Activated T-cell treated with anti-CD3 and anti-CD28 coated beads, Interleukin-2, amount 50 U/mL, for 24 hours (primary cell): ENCODE measurements around the gene VENTX.
A peak's percentile ranks its signal among the peaks of the same experiment; 100 is the strongest.

Source experiments
- DNase-seq: peaks from one replicate; pipeline ENCODE4 v3.0.0-alpha.2; 2020
- H3K27ac Mint-ChIP-seq: 2 replicates; pipeline ENCODE4 v1.8.0; 2020; ENCODE audit warnings: mild to moderate bottlenecking, mixed read lengths
- H3K27me3 Mint-ChIP-seq: 2 replicates; pipeline ENCODE4 v1.8.0; 2020; ENCODE audit warnings: mixed read lengths
- H3K36me3 Mint-ChIP-seq: 2 replicates; pipeline ENCODE4 v1.8.0; 2020; ENCODE audit warnings: low read depth, mixed read lengths
- H3K4me1 Mint-ChIP-seq: 2 replicates; pipeline ENCODE4 v1.8.0; 2020; ENCODE audit warnings: low read depth, mixed read lengths
- H3K4me3 Mint-ChIP-seq: 2 replicates; pipeline ENCODE4 v1.8.0; 2020; ENCODE audit warnings: mild to moderate bottlenecking, moderate library complexity, mixed read lengths
- H3K9me3 Mint-ChIP-seq: 2 replicates; pipeline ENCODE4 v1.8.0; 2020; ENCODE audit warnings: mixed read lengths

The VENTX gene

GRCh38 chr10:133270773-133271297 is 33.2 kb downstream of the VENTX start:
- H3K36me3 Mint-ChIP-seq: peaks cover 72% of the 10 kb centered on the region
- no peak for DNase-seq
- H3K9me3 Mint-ChIP-seq: no peaks in the 10 kb centered on the region
- no peak overlapping the region for H3K27ac Mint-ChIP-seq
- H3K4me3 Mint-ChIP-seq: no peak overlapping the region
- H3K27me3 Mint-ChIP-seq: no peaks in the 10 kb centered on the region
- H3K4me1 Mint-ChIP-seq: peaks cover 10% of the 10 kb centered on the region

- no peak overlapping the region for H3K27ac Mint-ChIP-seq
- DNase-seq: no peak
- peaks cover 70% of the 10 kb centered on the region for H3K36me3 Mint-ChIP-seq
- no peaks in the 10 kb centered on the region for H3K9me3 Mint-ChIP-seq
- H3K27me3 Mint-ChIP-seq: no peaks in the 10 kb centered on the region
- no peak overlapping the region for H3K4me3 Mint-ChIP-seq
- peaks cover 9% of the 10 kb centered on the region for H3K4me1 Mint-ChIP-seq
These were observed 34.1 kb downstream of the VENTX start for GRCh38 chr10:133271521-133272300.

GRCh38 chr10:133272301-133272963 is 34.8 kb downstream of the VENTX start:
- Mint-ChIP-seq H3K27me3 (no peaks in the 10 kb centered on the region), H3K27ac (no peak overlapping the region), H3K4me3 (no peak overlapping the region), H3K4me1 (peaks cover 9% of the 10 kb centered on the region), H3K9me3 (no peaks in the 10 kb centered on the region), H3K36me3 (peaks cover 64% of the 10 kb centered on the region)
- no peak for DNase-seq

DNA sequence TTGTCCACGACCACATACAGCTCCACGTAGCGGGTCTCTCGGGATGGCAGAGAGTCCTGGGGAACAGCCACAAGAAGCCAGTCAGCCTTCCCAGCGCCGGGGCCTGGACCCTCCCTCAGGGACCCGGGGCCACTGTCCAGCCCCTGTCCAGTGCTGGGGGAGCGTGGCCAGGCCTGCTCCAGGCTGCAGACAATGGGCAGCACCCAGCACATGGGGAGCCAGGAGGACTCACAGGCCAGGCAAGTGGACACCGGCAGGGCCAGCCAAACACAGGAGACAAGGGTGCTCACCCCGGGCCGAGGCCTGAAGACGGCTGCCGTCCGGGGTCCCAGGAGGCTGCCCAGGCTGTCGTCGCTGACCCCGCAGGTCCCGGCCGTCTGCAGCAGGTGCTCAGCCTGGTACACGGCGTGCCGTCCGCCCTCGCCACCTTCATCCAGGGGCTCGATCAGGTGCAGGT is 35.3 kb downstream of the VENTX start:
- H3K4me3 Mint-ChIP-seq: no peak overlapping the region

GRCh38 chr10:133273534-133274143 is 36.0 kb downstream of the VENTX start:
- peaks cover 21% of the 10 kb centered on the region for H3K4me1 Mint-ChIP-seq
- no peaks in the 10 kb centered on the region for H3K27me3 Mint-ChIP-seq
- H3K27ac Mint-ChIP-seq: no peak overlapping the region
- no peaks in the 10 kb centered on the region for H3K9me3 Mint-ChIP-seq
- peaks cover 64% of the 10 kb centered on the region for H3K36me3 Mint-ChIP-seq
- no peak for DNase-seq
- no peak overlapping the region for H3K4me3 Mint-ChIP-seq

More for the DNA sequence above, 35.3 kb downstream of the VENTX start:
- Mint-ChIP-seq H3K27ac (no peak overlapping the region), H3K4me1 (peaks cover 15% of the 10 kb centered on the region), H3K9me3 (no peaks in the 10 kb centered on the region), H3K36me3 (peaks cover 62% of the 10 kb centered on the region), H3K27me3 (no peaks in the 10 kb centered on the region)
- DNase-seq: no peak

GRCh38 chr10:133274751-133275683 is 37.4 kb downstream of the VENTX start:
- peak; percentile 90 for DNase-seq
- Mint-ChIP-seq H3K36me3 (peaks cover 67% of the 10 kb centered on the region), H3K4me3 (peak overlapping the region; percentile 88), H3K4me1 (peaks cover 33% of the 10 kb centered on the region), H3K27me3 (no peaks in the 10 kb centered on the region), H3K9me3 (no peaks in the 10 kb centered on the region), H3K27ac (peak overlapping the region; percentile 89)

- Mint-ChIP-seq H3K27me3 (no peaks in the 10 kb centered on the region), H3K36me3 (peaks cover 65% of the 10 kb centered on the region), H3K4me1 (peaks cover 33% of the 10 kb centered on the region), H3K9me3 (no peaks in the 10 kb centered on the region), H3K27ac (peak overlapping the region; percentile 89), H3K4me3 (peak overlapping the region; percentile 88)
- peak; percentile 75 for DNase-seq
These were observed 38.0 kb downstream of the VENTX start for GRCh38 chr10:133275684-133276092.

DNA sequence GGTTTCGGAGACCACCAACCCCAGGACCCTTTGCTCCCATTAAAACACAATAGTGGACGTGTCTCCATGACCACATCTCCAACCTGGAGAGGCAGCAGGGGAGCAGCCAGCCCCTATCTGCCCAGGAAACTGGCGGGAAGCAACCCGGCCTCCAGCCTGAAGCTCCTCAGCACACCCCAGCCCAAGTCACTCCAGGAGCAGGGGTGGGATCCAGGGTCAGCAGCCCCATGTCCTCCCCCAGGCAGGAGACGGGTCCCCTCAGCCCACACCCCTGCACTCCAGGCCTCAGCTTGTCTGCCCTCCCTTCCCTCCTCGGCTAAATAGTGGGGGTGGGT is 38.4 kb downstream of the VENTX start:
- H3K27ac Mint-ChIP-seq: peak overlapping the region; percentile 89
- no peak for DNase-seq
- no peaks in the 10 kb centered on the region for H3K9me3 Mint-ChIP-seq
- peak overlapping the region; percentile 88 for H3K4me3 Mint-ChIP-seq
- H3K36me3 Mint-ChIP-seq: peaks cover 64% of the 10 kb centered on the region
- peaks cover 33% of the 10 kb centered on the region for H3K4me1 Mint-ChIP-seq
- H3K27me3 Mint-ChIP-seq: no peaks in the 10 kb centered on the region

DNA sequence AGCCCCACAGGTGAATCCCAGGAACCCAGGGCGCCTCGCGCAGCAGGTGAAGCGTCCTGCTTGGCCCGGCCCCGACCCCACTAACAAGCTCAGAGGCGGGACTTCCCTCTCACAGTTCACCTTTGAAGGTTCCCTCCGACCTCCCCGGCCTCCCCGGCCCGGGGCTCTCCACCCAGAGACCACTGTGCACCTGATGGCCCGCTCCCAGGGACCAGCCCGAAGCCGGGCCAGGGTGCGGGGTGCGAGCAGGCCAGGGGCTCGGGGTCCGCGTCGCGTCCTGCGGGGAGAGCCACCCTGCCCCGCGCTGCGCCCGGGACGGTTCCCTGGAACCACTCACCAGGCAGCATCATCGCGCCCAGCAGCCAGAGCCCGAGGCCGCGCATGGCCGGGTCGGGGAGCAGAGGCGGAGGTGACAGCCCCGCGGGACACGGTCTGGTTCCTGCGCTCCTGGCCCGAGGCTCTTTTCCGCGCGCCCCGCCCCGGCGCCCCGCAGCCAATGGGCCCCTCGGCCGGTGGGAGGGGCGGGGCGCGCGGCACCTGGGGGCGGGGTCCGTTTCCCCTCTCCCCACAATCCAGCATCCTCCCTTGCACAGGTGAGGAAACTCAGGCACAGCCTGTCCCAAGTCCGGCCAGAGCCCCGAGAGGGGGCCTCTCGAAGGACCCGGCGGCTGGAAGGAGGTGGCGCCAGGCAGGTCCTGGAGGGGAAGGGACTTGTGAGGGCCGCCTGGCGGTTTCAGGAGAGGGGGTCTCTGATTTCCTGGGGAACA is 39.0 kb downstream of the VENTX start, which contains the start of gene ADAM8:
Gene ADAM8, minus strand, starts transcription at position 434 of the 767 bp plus-strand sequence. Its CDS starts 51 bp downstream, at position 383.
- DNase-seq: peak; percentile 79
- H3K4me3 Mint-ChIP-seq: peak within 1 kb of the TSS; percentile 88

DNA sequence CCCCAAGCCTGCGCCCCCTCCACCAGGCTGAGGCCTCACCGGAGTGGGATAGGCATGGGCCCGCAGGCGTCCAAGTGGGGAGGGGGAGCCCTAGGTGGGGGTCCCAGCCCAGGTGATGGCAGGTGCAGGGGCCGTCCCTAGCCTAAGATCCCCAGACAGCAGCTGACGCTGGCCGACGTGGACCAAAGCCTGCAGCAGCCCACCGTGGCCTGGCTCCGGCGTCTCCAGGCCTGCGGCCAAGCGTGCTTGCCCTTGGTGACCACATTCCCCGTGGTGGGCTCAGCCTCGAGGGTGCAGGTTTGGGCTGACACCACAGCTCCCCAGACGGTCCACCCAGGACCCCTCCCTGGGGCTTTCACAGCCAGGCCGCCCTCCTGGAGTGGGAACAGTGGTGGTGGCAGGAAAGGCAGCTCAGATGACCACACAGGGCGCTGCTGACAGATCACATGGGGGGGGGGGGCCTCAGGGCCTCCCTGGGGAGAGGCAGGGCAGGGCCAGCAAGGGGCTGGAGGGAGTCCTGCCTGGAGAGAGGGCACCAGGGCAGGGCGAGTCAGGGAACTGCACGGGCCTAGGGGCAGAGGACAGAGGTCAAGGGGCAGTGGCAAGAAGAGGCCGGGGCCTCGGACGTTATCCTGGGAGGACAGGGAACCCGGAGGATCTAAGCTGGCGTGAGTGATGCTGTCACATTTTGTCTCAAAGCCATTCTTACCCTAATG is 39.8 kb downstream of the VENTX start:
- no peaks in the 10 kb centered on the region for H3K9me3 Mint-ChIP-seq
- peaks cover 33% of the 10 kb centered on the region for H3K4me1 Mint-ChIP-seq
- peaks cover 67% of the 10 kb centered on the region for H3K36me3 Mint-ChIP-seq
- DNase-seq: no peak
- peak overlapping the region; percentile 26 for H3K27ac Mint-ChIP-seq
- no peaks in the 10 kb centered on the region for H3K27me3 Mint-ChIP-seq
- peak overlapping the region; percentile 61 for H3K4me3 Mint-ChIP-seq

More for the DNA sequence above, 39.0 kb downstream of the VENTX start, which contains the start of gene ADAM8:
- Mint-ChIP-seq H3K36me3 (peaks cover 66% of the 10 kb centered on the region), H3K9me3 (no peaks in the 10 kb centered on the region), H3K27ac (peak within 1 kb of the TSS; percentile 89), H3K4me1 (peaks cover 33% of the 10 kb centered on the region), H3K27me3 (no peaks in the 10 kb centered on the region)

- Mint-ChIP-seq H3K4me3 (peak overlapping the region; percentile 61), H3K27ac (peak overlapping the region; percentile 82)
- DNase-seq: no peak
These were observed 40.4 kb downstream of the VENTX start for GRCh38 chr10:133277993-133278576.

GRCh38 chr10:133278577-133279265 is 41.1 kb downstream of the VENTX start:
- DNase-seq: peak; percentile 67
- Mint-ChIP-seq H3K36me3 (peaks cover 72% of the 10 kb centered on the region), H3K27me3 (no peaks in the 10 kb centered on the region), H3K9me3 (no peaks in the 10 kb centered on the region), H3K27ac (peak overlapping the region; percentile 82), H3K4me3 (peak overlapping the region; percentile 61), H3K4me1 (peaks cover 33% of the 10 kb centered on the region)

More at GRCh38 chr10:133277993-133278576, 40.4 kb downstream of the VENTX start:
- H3K27me3 Mint-ChIP-seq: no peaks in the 10 kb centered on the region
- H3K9me3 Mint-ChIP-seq: no peaks in the 10 kb centered on the region
- H3K4me1 Mint-ChIP-seq: peaks cover 33% of the 10 kb centered on the region
- peaks cover 69% of the 10 kb centered on the region for H3K36me3 Mint-ChIP-seq
